Mesenchymal stem cell (in vitro differentiated cells and primary cell): ENCODE measurements around the gene NMRK2.
"Not testable (repeated sequence)": the region's sequence is repeated elsewhere in the genome, so short reads cannot be mapped to it uniquely, and the experiment has no call there.

ENCODE experiments used
- DNase-seq: peaks from one replicate; pipeline ENCODE4 v3.0.0-alpha.2; 2013
- H2AFZ ChIP-seq: one replicate; pipeline ENCODE4 v1.6.1; 2013; ENCODE audit warnings: low read depth, mild to moderate bottlenecking, control low read depth, inconsistent platforms, low read length, moderate library complexity
- H2AK5ac ChIP-seq: 2 replicates; pipeline ENCODE4 v1.6.1; 2013; ENCODE audit warnings: low read length, moderate library complexity, mild to moderate bottlenecking, inconsistent platforms; ENCODE audit not compliant: severe bottlenecking
- H2BK120ac ChIP-seq: one replicate; pipeline ENCODE4 v1.6.1; 2013; ENCODE audit warnings: low read depth, mild to moderate bottlenecking, inconsistent platforms, low read length, moderate library complexity
- H2BK12ac ChIP-seq, 2 experiments: one replicate each; pipeline ENCODE4 v1.6.1; 2013; ENCODE audit warnings: inconsistent platforms in 2 of 2, low read length in 2 of 2, mild to moderate bottlenecking in 2 of 2, moderate library complexity in 2 of 2, control low read depth in 1 of 2
- H2BK15ac ChIP-seq: one replicate; pipeline ENCODE4 v1.6.1; 2013; ENCODE audit warnings: mild to moderate bottlenecking, low read depth, inconsistent platforms; ENCODE audit not compliant: poor library complexity, severe bottlenecking
- H2BK5ac ChIP-seq: 2 replicates; pipeline ENCODE4 v1.6.1; 2013; ENCODE audit warnings: low read depth, mild to moderate bottlenecking, low read length, control low read depth, inconsistent platforms; ENCODE audit not compliant: poor library complexity, severe bottlenecking
- H3K14ac ChIP-seq, 2 experiments: one replicate each; pipeline ENCODE4 v1.6.1; 2013; ENCODE audit warnings: inconsistent platforms in 2 of 2, low read length in 2 of 2, control low read depth in 1 of 2, mild to moderate bottlenecking in 1 of 2, moderate library complexity in 1 of 2
- H3K18ac ChIP-seq, 2 experiments: one replicate each; pipeline ENCODE4 v1.6.1; 2013; ENCODE audit warnings: inconsistent platforms in 2 of 2, low read length in 2 of 2, control low read depth in 1 of 2, low read depth in 1 of 2, mild to moderate bottlenecking in 1 of 2
- H3K23ac ChIP-seq, 2 experiments: one replicate each; pipeline ENCODE4 v1.6.1; 2013; ENCODE audit warnings: inconsistent platforms in 2 of 2, low read length in 2 of 2, mild to moderate bottlenecking in 2 of 2, moderate library complexity in 2 of 2, control low read depth in 1 of 2
- H3K27ac ChIP-seq: 2 replicates; pipeline ENCODE4 v1.5.1; 2013; ENCODE audit warnings: mild to moderate bottlenecking, moderate library complexity, low read length, control low read depth, inconsistent platforms; ENCODE audit not compliant: poor library complexity, severe bottlenecking
- H3K27me3 ChIP-seq, 2 experiments: 2 replicates each; pipeline versions ENCODE4 v1.6.1 to v1.7.0; 2013; ENCODE audit warnings: low read length in 2 of 2, mild to moderate bottlenecking in 2 of 2, moderate library complexity in 2 of 2, control low read depth in 1 of 2, inconsistent platforms in 1 of 2; ENCODE audit not compliant: control insufficient read depth in 1 of 2, insufficient read depth in 1 of 2
- H3K36me3 ChIP-seq, 2 experiments: 2 replicates each; pipeline versions ENCODE4 v1.6.1 to v1.7.0; 2013; ENCODE audit warnings: low read length in 2 of 2, control low read depth in 1 of 2, inconsistent platforms in 1 of 2, low read depth in 1 of 2, mild to moderate bottlenecking in 1 of 2; ENCODE audit not compliant: insufficient read depth in 2 of 2, control insufficient read depth in 1 of 2
- H3K4ac ChIP-seq, 2 experiments: one replicate each; pipeline ENCODE4 v1.6.1; 2013; ENCODE audit warnings: inconsistent platforms in 2 of 2, low read length in 2 of 2, mild to moderate bottlenecking in 2 of 2, moderate library complexity in 2 of 2, control low read depth in 1 of 2, low read depth in 1 of 2
- H3K4me1 ChIP-seq: 2 replicates; pipeline ENCODE4 v1.6.1; 2013; ENCODE audit warnings: low read depth, low read length, control low read depth; ENCODE audit not compliant: control insufficient read depth, insufficient read depth
- H3K4me2 ChIP-seq: 2 replicates; pipeline ENCODE4 v1.6.1; 2013; ENCODE audit warnings: low read length, mild to moderate bottlenecking, inconsistent platforms; ENCODE audit not compliant: poor library complexity, severe bottlenecking
- H3K4me3 ChIP-seq, 2 experiments: 2 replicates each; pipeline versions ENCODE4 v1.5.1 to v1.7.0; 2013; ENCODE audit warnings: low read length in 2 of 2, mild to moderate bottlenecking in 2 of 2, control low read depth in 1 of 2, low read depth in 1 of 2; ENCODE audit not compliant: insufficient read depth in 1 of 2
- H3K79me1 ChIP-seq: replicated peaks from 2 replicates; pipeline ENCODE4 v1.6.1; 2013; ENCODE audit warnings: mild to moderate bottlenecking, control low read depth, low read length, inconsistent platforms; ENCODE audit not compliant: poor library complexity, severe bottlenecking
- H3K9ac ChIP-seq: 2 replicates; pipeline ENCODE4 v1.7.0; 2013; ENCODE audit warnings: mild to moderate bottlenecking, low read length, moderate library complexity
- H3K9me3 ChIP-seq: 2 replicates; pipeline ENCODE4 v1.7.0; 2013; ENCODE audit warnings: mild to moderate bottlenecking, low read length; ENCODE audit not compliant: control insufficient read depth
- H4K8ac ChIP-seq: one replicate; pipeline ENCODE4 v1.6.1; 2013; ENCODE audit warnings: inconsistent platforms, mild to moderate bottlenecking, low read length, moderate library complexity
- H4K91ac ChIP-seq: one replicate; pipeline ENCODE4 v1.6.1; 2013; ENCODE audit warnings: mild to moderate bottlenecking, low read length, inconsistent platforms
- WGBS: methylation state at CpG from one replicate; pipeline ENCODE4 v1.1.7; 2013; ENCODE audit warnings: mixed read lengths; 5-methylcytosine and 5-hydroxymethylcytosine counted together

NMRK2 gene

DNA sequence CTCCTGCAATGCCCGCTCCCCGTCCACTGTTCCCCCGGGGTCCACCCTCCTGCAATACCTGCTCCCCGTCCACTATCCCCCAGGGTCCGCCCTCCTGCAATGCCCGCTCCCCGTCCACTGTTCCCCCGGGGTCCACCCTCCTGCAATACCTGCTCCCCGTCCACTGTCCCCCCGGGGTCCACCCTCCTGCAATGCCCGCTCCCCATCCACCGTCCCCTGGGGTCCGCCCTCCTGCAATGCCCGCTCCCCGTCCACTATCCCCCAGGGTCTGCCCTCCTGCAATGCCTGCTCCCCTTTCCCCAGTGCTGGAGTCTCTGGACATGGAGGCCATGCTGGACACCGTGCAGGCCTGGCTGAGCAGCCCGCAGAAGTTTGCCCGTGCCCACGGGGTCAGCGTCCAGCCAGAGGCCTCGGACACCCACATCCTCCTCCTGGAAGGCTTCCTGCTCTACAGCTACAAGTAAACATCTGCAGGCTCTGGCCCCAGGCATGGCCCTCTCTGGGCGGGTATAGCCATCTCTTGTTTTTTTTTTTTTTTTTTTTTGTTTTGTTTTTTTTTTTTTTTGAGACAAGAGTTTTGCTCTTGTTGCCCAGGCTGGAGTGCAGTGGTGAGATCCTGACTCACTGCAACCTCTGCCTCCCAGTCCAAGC is 5.6 kb downstream of the NMRK2 start:
- 95% methylated on average over 22 of the region's 22 CpGs for WGBS
- H4K91ac ChIP-seq, H3K4me1 ChIP-seq, H4K8ac ChIP-seq, H3K36me3 ChIP-seq, H3K4me3 ChIP-seq, H2BK12ac ChIP-seq, H3K9me3 ChIP-seq, H3K79me1 ChIP-seq, H3K9ac ChIP-seq, H2BK15ac ChIP-seq, H3K4me2 ChIP-seq, H3K23ac ChIP-seq, H2BK120ac ChIP-seq, H2AK5ac ChIP-seq, H2BK5ac ChIP-seq, H3K4ac ChIP-seq, H3K18ac ChIP-seq, H2AFZ ChIP-seq, DNase-seq, H3K14ac ChIP-seq, H3K27ac ChIP-seq: not testable (repeated sequence)
- peaks cover 13 to 23% of the 10 kb centered on the region in 2 experiments for H3K27me3 ChIP-seq

DNA sequence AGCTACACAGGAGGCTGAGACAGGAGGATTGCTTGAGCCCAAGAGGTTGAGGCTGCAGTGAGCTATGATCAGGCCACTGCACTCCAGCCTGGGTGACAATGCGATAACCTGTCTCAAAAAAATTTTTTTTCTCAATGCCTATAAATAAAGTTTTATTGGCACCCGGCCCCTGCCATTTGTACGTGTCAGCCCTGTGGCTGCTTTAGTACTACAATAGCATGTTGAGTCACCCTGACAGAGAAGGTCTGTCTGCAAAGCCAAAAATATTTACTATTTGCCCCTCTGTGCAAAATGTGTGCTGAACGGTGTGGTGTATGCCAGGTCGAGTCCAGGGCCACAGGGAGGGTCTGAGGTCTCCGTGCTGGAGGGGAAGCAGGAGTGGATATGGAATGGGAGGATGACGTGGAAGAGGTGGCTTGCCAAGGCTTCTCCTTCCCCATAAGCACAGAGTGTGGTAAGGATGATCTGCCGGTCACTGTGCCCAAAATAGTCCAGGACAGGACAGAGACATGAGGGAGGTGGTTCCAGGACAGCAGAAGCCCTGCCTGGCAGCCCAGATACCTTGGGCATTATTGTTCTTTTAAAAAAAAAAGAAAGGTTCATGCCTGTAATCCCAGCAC is 10.0 kb downstream of the NMRK2 start:
- Histone ChIP-seq H2BK5ac (no peak overlapping the region), H3K23ac (no peak overlapping the region), H3K4ac (no peak overlapping the region), H3K4me2 (no peak overlapping the region), H3K27ac (no peak overlapping the region), H2AFZ (no peak overlapping the region), H3K18ac (no peak overlapping the region), H3K14ac (no peak overlapping the region), H3K36me3 (no peaks in the 10 kb centered on the region), H3K9me3 (no peaks in the 10 kb centered on the region), H2BK12ac (no peak overlapping the region), H3K27me3 (peaks cover 0 to 4% of the 10 kb centered on the region in 2 experiments), H2BK120ac (no peak overlapping the region), H2BK15ac (no peak overlapping the region), H3K9ac (no peak overlapping the region), H4K8ac (no peak overlapping the region), H3K4me3 (no peak overlapping the region), H4K91ac (no peak overlapping the region), H3K4me1 (peaks cover 1% of the 10 kb centered on the region), H2AK5ac (no peak overlapping the region), H3K79me1 (no peaks in the 10 kb centered on the region)
- no peak for DNase-seq
- 87% methylated on average over 8 of the region's 8 CpGs for WGBS

DNA sequence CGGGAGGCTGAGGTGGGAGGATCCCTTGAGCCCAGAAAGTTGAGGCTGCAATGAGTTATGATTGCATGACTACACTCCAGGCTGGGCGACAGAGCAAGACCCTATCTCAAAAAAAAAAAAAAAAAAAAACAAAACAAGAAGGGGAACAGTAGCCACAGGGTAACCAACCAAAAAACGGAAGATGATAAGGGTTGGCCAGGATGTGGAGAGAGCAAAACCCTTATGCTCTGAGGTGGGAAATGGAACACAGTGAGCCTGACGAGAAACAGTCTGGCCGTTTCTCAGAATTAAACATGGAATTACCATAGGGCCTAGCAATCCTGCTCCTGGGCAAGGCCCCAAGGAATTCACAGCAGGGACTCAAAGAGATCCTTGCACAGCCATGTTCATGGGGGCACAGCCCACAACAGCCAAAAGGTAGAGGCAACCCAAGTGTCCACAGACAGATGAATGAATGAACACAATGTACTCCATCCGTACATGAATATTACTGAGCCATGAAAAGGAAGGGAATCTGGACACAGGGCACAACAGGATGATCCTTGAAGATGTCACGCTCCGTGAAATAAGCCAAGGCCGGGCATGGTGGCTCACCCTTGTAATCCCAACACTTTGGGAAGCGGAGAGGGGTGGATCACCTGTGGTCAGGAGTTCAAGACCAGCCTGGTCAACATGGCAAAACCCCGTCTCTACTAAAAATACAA is 11.3 kb downstream of the NMRK2 start:
- 88% methylated on average over 10 of the region's 11 CpGs for WGBS
- Histone ChIP-seq H3K4me3 (no peak overlapping the region), H2BK12ac (no peak overlapping the region), H3K79me1 (no peaks in the 10 kb centered on the region), H2AFZ (no peak overlapping the region), H3K14ac (no peak overlapping the region), H3K18ac (no peak overlapping the region), H2BK5ac (no peak overlapping the region), H3K36me3 (no peaks in the 10 kb centered on the region), H2BK120ac (no peak overlapping the region), H3K4ac (no peak overlapping the region), H3K27ac (no peak overlapping the region), H3K4me2 (no peak overlapping the region), H3K4me1 (peaks cover 1% of the 10 kb centered on the region), H3K9me3 (no peaks in the 10 kb centered on the region), H4K91ac (no peak overlapping the region), H2BK15ac (no peak overlapping the region), H3K27me3 (peaks cover 0 to 7% of the 10 kb centered on the region in 2 experiments), H3K9ac (no peak overlapping the region), H3K23ac (no peak overlapping the region), H4K8ac (no peak overlapping the region), H2AK5ac (no peak overlapping the region)
- DNase-seq, result no peak

DNA sequence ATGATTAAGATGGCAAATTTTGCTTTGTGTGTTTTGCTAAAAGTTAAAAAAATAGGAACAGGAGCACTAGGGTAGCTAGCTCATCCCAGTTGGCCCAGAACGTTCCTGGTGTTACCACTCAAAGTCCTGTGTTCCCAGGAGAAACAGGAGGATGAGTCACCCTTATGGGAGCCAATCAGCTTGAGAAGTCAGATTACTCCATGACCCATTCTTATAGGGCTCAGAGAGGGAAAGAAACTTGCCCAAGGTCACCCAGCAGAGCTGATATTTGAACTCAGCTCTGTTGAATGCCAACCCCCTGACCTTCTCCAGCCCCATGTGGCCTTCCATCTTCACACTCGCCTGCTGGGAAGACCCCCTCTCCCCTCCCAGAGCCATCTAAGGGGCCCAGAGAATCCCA is 13.0 kb downstream of the NMRK2 start:
- WGBS, result 37% methylated on average over 2 of the region's 2 CpGs

More for the DNA sequence above, 13.0 kb downstream of the NMRK2 start:
- no peak overlapping the region for H4K91ac ChIP-seq
- H3K14ac ChIP-seq, result no peak overlapping the region
- H3K4me3 ChIP-seq, result no peak overlapping the region
- no peak overlapping the region for H2AFZ ChIP-seq
- H2BK5ac ChIP-seq, result no peak overlapping the region
- no peak overlapping the region for H3K27ac ChIP-seq
- no peak overlapping the region for H2BK12ac ChIP-seq
- DNase-seq, result peak; percentile 49
- H4K8ac ChIP-seq, result no peak overlapping the region
- no peak overlapping the region for H2AK5ac ChIP-seq
- peaks cover 0 to 9% of the 10 kb centered on the region in 2 experiments for H3K27me3 ChIP-seq
- no peak overlapping the region for H2BK120ac ChIP-seq
- no peak overlapping the region for H3K18ac ChIP-seq
- H3K9me3 ChIP-seq, result no peaks in the 10 kb centered on the region
- H3K9ac ChIP-seq, result no peak overlapping the region
- H3K4ac ChIP-seq, result no peak overlapping the region
- no peak overlapping the region for H3K4me2 ChIP-seq
- no peaks in the 10 kb centered on the region for H3K36me3 ChIP-seq
- no peak overlapping the region for H3K23ac ChIP-seq
- no peak overlapping the region for H2BK15ac ChIP-seq
- peaks cover 1% of the 10 kb centered on the region for H3K4me1 ChIP-seq
- no peaks in the 10 kb centered on the region for H3K79me1 ChIP-seq
